GM12891 (cell line): ENCODE results near the gene S100A7.

ENCODE experiments used
- POLR2A ChIP-seq: IDR thresholded peaks from 2 replicates; pipeline ENCODE4 v1.6.1; 2011; ENCODE audit warnings: low read depth, low read length, control low read depth
- POLR2AphosphoS5 ChIP-seq: IDR thresholded peaks from 2 replicates; pipeline ENCODE4 v1.6.1; 2011; ENCODE audit warnings: low read depth, low read length, control low read depth
- SPI1 ChIP-seq: IDR thresholded peaks from 2 replicates; pipeline ENCODE4 v1.6.1; 2011; ENCODE audit warnings: low read depth, low read length, control low read depth
- TAF1 ChIP-seq: IDR thresholded peaks from 2 replicates; pipeline ENCODE4 v1.6.1; 2011; ENCODE audit warnings: low read depth, low read length, control low read depth

- TF ChIP-seq POLR2A (no peak), POLR2AphosphoS5 (no peak), TAF1 (no peak), SPI1 (no peak)
Measured at GRCh38 chr1:153488731-153489130, 28.3 kb upstream of the S100A7 start.
